ENCODE results near the gene HACD2.

HACD2 gene

GRCh38 chr3:123595396-123596180 is 10.7 kb upstream of the HACD2 start:
- TF ChIP-seq, protein P1, sequence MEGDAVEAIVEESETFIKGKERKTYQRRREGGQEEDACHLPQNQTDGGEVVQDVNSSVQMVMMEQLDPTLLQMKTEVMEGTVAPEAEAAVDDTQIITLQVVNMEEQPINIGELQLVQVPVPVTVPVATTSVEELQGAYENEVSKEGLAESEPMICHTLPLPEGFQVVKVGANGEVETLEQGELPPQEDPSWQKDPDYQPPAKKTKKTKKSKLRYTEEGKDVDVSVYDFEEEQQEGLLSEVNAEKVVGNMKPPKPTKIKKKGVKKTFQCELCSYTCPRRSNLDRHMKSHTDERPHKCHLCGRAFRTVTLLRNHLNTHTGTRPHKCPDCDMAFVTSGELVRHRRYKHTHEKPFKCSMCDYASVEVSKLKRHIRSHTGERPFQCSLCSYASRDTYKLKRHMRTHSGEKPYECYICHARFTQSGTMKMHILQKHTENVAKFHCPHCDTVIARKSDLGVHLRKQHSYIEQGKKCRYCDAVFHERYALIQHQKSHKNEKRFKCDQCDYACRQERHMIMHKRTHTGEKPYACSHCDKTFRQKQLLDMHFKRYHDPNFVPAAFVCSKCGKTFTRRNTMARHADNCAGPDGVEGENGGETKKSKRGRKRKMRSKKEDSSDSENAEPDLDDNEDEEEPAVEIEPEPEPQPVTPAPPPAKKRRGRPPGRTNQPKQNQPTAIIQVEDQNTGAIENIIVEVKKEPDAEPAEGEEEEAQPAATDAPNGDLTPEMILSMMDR (IDR thresholded peaks at IDR 0.05; ENCODE audit: low read depth, low read length) = no peak
- no peak for DNase-seq (ENCODE audit: extremely low read depth, low read depth)

GRCh38 chr3:123593381-123593780 is 8.5 kb upstream of the HACD2 start:
- DNase-seq (ENCODE audit: extremely low read depth, low read depth) = no peak
- TF ChIP-seq, protein P1 (IDR thresholded peaks at IDR 0.05; ENCODE audit: low read depth, low read length) = no peak

DNA sequence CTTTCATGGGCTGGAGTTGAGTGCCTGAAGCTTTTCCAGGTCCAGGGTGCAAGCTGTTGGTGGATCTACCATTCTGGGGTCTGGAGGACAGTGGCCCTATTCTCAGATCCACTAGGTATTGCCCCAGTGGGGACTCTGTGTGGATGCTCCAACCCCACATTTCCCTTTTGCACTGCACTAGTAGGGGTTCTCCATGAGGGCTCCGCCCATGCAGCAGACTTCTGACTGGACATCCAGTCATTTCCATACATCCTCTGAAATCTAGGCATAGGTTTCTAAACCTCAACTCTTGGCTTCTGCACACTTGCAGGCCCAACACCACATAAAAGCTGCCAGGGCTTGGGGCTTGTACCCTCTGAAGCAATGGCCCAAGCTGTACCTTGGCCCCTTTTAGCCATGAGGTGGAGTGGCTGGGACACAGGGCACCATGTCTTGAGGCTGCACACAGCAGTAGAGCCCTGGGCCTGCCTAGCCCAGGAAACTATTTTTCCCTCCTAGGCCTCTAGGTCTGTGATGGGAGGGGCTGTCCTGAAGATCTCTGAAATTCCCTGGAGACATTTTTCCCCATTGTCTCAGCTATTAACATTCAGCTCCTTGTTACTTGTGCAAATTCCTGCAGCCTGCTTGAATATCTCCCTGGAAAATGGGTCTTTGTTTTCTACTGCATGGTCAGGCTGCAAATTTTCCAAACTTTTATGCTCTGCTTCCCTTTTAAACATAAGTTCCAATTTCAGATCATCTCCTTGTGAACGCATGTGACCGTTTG is 6.0 kb upstream of the HACD2 start:
- no peak for DNase-seq (ENCODE audit: extremely low read depth, low read depth)

GRCh38 chr3:123587401-123587800 is 2.5 kb upstream of the HACD2 start:
- DNase-seq (ENCODE audit: extremely low read depth, low read depth) = no peak
- TF ChIP-seq, protein P1 (IDR thresholded peaks at IDR 0.05; ENCODE audit: low read depth, low read length) = no peak

More for the DNA sequence above, 6.0 kb upstream of the HACD2 start:
- TF ChIP-seq, protein P1 (IDR thresholded peaks at IDR 0.05; ENCODE audit: low read depth, low read length) = no peak

GRCh38 chr3:123586968-123587367 is 2.1 kb upstream of the HACD2 start:
- TF ChIP-seq, protein P1 (IDR thresholded peaks at IDR 0.05; ENCODE audit: low read depth, low read length) = no peak
- no peak for DNase-seq (ENCODE audit: extremely low read depth, low read depth)

DNA sequence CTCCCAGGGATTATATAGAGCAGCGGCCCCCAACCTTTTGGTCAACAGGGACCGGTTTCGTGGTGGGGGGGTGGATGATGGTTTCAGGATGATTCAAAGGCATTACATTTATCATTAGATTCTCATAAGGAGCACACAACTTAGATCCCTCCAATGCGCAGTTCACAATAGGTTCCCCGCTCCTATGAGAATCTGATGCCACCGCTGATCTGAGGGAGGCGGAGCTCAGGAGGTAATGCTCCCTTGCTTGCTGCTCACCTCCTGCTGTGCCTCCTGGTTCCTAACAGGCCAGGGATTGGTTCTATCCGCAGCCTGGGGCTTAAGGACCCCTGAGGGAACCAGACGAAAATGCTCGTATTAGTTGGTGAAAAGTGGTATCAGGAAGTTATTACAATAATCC is 1.3 kb upstream of the HACD2 start:
- TF ChIP-seq, protein P1 (IDR thresholded peaks at IDR 0.05; ENCODE audit: low read depth, low read length) = no peak
- DNase-seq (ENCODE audit: extremely low read depth, low read depth) = no peak

Measured in AG09319 (cell line).